Measurements from ENCODE around the gene C1orf50. TPM values are rescaled to one million over a fixed set of nuclear protein-coding genes. Genes with fewer than 3 reads are reported as not detected.

The C1orf50 gene
- total and polyA plus RNA-seq, 2 donors (not counting 1 experiment from before 2014, with no cell fraction given) = 2.7 to 17.1 TPM

GRCh38 chr1:42765269-42765668, 1.8 kb upstream of the C1orf50 start:
- DNase-seq (no peak), ATAC-seq (ENCODE audit: low read depth) (no peak)
- H3K9me3 Mint-ChIP-seq (ENCODE audit: insufficient read depth) = no peaks in the 10 kb centered on the region
- Histone ChIP-seq H3K36me3 (replicated peaks in 1 of 2; ENCODE audit: control extremely low read depth in 1 of 2, control insufficient read depth in 1 of 2, extremely low read depth in 1 of 2, insufficient read depth in 2 of 2, low read length in 1 of 2) (peaks cover 0 to 2% of the 10 kb centered on the region in 2 experiments), H3K9ac (ENCODE audit: low read length) (peak overlapping the region; percentile 80), H3K4me2 (replicated peaks; ENCODE audit: low read depth, low read length, poor library complexity, severe bottlenecking) (peak overlapping the region; percentile 84), H4K20me1 (ENCODE audit: control insufficient read depth, insufficient read depth, low read length, poor library complexity, severe bottlenecking) (no peaks in the 10 kb centered on the region), H3K27ac (ENCODE audit: low read length in 2 of 2) (no peak overlapping the region), H3K27me3 (replicated peaks in 1 of 4; ENCODE audit: control extremely low read depth in 1 of 4, control insufficient read depth in 3 of 4, insufficient read depth in 4 of 4, low read length in 3 of 4) (no peaks in the 10 kb centered on the region), H3K9me3 (ENCODE audit: control extremely low read depth in 1 of 3, control insufficient read depth in 2 of 3, insufficient read depth in 1 of 3, low read length in 2 of 3) (no peaks in the 10 kb centered on the region), H3K4me1 (ENCODE audit: control insufficient read depth in 2 of 2, insufficient read depth in 2 of 2, low read length in 2 of 2) (peaks cover 27 to 31% of the 10 kb centered on the region in 2 donors), H3K4me3 (ENCODE audit: control extremely low read depth in 1 of 5, extremely low read depth in 1 of 5, insufficient read depth in 1 of 5, low read depth in 2 of 5, low read length in 4 of 5) (peak overlapping the region in 2 of 5 experiments; percentile 71 to 75), H3K79me2 (ENCODE audit: control insufficient read depth, insufficient read depth, low read length) (peaks cover 75% of the 10 kb centered on the region), H2AFZ (ENCODE audit: insufficient read depth, low read depth, low read length, poor library complexity, severe bottlenecking) (no peak overlapping the region)
- no peak overlapping the region for H3K4me3 Mint-ChIP-seq
- CTCF ChIA-PET = interaction anchor here (1.3 to 2.8 kb wide), 4 partner anchors 15 to 307 kb away, joined by 3 to 27 read pairs (median 10); partner anchors contain the start of gene YBX1
- no peaks in the 10 kb centered on the region for H3K27me3 Mint-ChIP-seq
- TF ChIP-seq EZH2 (IDR thresholded peaks at IDR 0.05; ENCODE audit: borderline replicate concordance, insufficient read depth, low read depth, low read length, poor library complexity, severe bottlenecking) = no peak
- TF ChIP-seq, protein P1, sequence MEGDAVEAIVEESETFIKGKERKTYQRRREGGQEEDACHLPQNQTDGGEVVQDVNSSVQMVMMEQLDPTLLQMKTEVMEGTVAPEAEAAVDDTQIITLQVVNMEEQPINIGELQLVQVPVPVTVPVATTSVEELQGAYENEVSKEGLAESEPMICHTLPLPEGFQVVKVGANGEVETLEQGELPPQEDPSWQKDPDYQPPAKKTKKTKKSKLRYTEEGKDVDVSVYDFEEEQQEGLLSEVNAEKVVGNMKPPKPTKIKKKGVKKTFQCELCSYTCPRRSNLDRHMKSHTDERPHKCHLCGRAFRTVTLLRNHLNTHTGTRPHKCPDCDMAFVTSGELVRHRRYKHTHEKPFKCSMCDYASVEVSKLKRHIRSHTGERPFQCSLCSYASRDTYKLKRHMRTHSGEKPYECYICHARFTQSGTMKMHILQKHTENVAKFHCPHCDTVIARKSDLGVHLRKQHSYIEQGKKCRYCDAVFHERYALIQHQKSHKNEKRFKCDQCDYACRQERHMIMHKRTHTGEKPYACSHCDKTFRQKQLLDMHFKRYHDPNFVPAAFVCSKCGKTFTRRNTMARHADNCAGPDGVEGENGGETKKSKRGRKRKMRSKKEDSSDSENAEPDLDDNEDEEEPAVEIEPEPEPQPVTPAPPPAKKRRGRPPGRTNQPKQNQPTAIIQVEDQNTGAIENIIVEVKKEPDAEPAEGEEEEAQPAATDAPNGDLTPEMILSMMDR (IDR thresholded peaks at IDR 0.05) = no peak
- POLR2A ChIA-PET = no interaction called here
- intact Hi-C loops (cut with micrococcal nuclease) = loop anchor here (5.0 to 10.0 kb wide), 3 partner anchors 602 to 1267 kb away; partner anchors contain the start of genes ELOVL1, IPO13 and SLC6A9
- H3K27ac Mint-ChIP-seq = no peak overlapping the region
- WGBS (ENCODE audit: insufficient coverage) = 100% methylated on average over 4 of the region's 7 CpGs
- H3K4me1 Mint-ChIP-seq = peaks cover 19% of the 10 kb centered on the region

All from B cell (primary cell).